ENCODE data around the gene DCAF4L1.

DCAF4L1 gene, protein sequence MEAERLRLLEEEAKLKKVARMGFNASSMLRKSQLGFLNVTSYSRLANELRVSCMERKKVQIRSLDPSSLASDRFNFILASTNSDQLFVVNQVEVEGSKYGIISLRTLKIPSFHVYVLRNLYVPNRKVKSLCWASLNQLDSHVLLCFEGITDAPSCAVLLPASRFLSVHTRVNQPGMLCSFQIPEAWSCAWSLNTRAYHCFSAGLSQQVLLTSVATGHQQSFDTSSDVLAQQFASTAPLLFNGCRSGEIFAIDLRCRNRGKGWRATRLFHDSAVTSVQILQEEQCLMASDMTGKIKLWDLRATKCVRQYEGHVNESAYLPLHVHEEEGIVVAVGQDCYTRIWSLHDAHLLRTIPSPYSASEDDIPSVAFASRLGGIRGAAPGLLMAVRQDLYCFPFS

DNA sequence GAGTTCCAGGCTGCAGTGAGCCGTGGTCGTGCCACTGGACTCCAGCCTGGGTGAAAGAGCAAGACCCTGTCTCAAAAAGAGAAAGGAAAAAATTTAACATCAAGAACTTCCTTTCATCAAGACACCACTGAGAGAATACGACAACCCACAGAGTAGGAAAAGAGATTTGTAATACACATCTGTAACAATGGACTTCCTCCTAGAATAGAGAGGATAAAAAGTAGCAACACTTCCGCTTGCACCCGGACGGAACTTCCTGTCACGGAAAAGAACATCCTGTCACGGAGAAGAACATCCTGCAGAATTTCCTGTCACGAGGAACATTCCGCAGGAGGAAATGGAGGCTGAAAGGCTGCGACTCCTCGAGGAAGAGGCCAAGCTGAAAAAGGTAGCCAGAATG, at the start of gene DCAF4L1:
TSS of gene DCAF4L1 (plus strand) at position 301 of the 400 bp plus-strand sequence. CDS start at position 338, 37 bp downstream.
- Histone ChIP-seq H3K4me1 (ENCODE audit: control insufficient read depth, insufficient read depth, low read length) (no peaks in the 10 kb centered on the region), H3K27ac (ENCODE audit: low read depth, low read length) (no peak within 1 kb of the TSS), H3K27me3 (ENCODE audit: control insufficient read depth, insufficient read depth, low read length) (no peaks in the 10 kb centered on the region), H3K9ac (ENCODE audit: low read length) (no peak within 1 kb of the TSS), H3K36me3 (ENCODE audit: control insufficient read depth, insufficient read depth, low read length) (no peaks in the 10 kb centered on the region), H3K4me3 (ENCODE audit: low read length) (no peak within 1 kb of the TSS)

DNA sequence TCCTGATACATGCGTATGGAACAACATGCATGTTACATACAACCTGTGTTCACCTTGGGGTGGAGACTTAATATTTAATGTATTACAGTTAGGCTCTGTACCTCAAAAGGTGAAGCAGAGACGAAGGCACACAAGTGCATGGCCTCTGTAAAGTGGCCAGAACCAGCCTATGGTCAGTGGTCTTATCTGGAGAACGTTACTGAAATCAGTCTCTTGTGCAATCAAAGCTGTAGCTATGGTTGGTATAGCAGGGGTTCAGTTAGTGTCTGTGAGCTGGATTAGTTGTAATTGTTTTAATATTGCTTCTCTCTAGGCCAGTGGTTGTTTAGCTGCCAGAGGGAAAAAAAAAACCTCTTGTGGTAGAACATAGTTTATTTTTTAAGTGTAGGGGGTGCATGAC, 48.6 kb upstream of the DCAF4L1 start:
- Histone ChIP-seq H3K9ac (ENCODE audit: low read length) (no peak overlapping the region), H3K4me3 (ENCODE audit: low read length) (no peak overlapping the region), H3K4me1 (ENCODE audit: control insufficient read depth, insufficient read depth, low read length) (peaks cover 6% of the 10 kb centered on the region), H3K27ac (ENCODE audit: low read depth, low read length) (no peak overlapping the region), H3K27me3 (ENCODE audit: control insufficient read depth, insufficient read depth, low read length) (no peaks in the 10 kb centered on the region), H3K36me3 (ENCODE audit: control insufficient read depth, insufficient read depth, low read length) (no peaks in the 10 kb centered on the region)

DNA sequence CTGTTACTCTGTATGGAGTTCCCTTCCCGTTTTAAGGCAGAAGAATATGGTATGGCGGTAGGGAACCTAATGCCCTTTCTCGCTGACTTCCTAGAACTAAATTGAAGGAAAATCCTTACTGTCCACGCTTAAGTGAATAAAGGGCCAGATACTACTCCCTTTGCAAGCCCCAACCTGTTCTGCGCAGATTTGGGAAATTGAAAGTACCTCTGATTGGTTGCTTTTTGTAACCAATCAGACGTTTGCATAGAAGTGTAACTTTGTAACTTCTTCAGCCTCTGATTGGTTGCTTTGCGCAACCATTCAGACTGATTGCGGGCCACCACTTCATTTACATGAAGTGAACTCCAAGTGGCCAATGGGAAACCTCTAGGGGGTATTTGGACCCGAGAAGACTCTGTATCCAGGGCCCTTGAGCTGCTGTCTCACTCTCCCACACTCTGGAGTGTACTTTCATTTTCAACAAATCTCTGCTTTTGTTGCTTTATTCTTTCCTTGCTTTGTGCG, 47.5 kb upstream of the DCAF4L1 start:
- Histone ChIP-seq H3K27me3 (ENCODE audit: control insufficient read depth, insufficient read depth, low read length) (no peaks in the 10 kb centered on the region), H3K36me3 (ENCODE audit: control insufficient read depth, insufficient read depth, low read length) (peaks cover under 1% of the 10 kb centered on the region), H3K9ac (ENCODE audit: low read length) (no peak overlapping the region), H3K4me1 (ENCODE audit: control insufficient read depth, insufficient read depth, low read length) (peaks cover 6% of the 10 kb centered on the region), H3K27ac (ENCODE audit: low read depth, low read length) (no peak overlapping the region), H3K4me3 (ENCODE audit: low read length) (peak overlapping the region; percentile 89)

DNA sequence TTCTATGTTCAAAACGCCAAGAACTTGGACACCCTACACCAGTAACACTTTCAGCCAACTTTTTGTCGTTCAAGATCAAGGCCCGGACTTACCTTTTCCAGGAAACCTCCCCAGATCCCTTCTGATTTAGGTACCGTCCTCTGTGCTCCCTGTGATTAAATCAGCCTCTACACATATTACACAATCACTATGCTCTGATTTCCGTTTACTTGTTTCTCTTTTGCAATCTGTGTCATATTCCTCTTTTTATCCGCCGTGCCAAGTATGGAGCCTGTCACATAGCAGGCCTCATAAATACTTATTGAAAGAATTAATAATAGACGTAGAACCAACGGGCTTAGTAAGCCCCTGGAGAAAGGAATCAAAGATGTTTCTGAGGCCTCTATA, 47.0 kb upstream of the DCAF4L1 start:
- peak overlapping the region; percentile 89 for H3K4me3 ChIP-seq (ENCODE audit: low read length)
- H3K27ac ChIP-seq (ENCODE audit: low read depth, low read length) = no peak overlapping the region
- H3K36me3 ChIP-seq (ENCODE audit: control insufficient read depth, insufficient read depth, low read length) = peaks cover 3% of the 10 kb centered on the region
- H3K4me1 ChIP-seq (ENCODE audit: control insufficient read depth, insufficient read depth, low read length) = peaks cover 6% of the 10 kb centered on the region
- H3K27me3 ChIP-seq (ENCODE audit: control insufficient read depth, insufficient read depth, low read length) = no peaks in the 10 kb centered on the region
- H3K9ac ChIP-seq (ENCODE audit: low read length) = no peak overlapping the region

DNA sequence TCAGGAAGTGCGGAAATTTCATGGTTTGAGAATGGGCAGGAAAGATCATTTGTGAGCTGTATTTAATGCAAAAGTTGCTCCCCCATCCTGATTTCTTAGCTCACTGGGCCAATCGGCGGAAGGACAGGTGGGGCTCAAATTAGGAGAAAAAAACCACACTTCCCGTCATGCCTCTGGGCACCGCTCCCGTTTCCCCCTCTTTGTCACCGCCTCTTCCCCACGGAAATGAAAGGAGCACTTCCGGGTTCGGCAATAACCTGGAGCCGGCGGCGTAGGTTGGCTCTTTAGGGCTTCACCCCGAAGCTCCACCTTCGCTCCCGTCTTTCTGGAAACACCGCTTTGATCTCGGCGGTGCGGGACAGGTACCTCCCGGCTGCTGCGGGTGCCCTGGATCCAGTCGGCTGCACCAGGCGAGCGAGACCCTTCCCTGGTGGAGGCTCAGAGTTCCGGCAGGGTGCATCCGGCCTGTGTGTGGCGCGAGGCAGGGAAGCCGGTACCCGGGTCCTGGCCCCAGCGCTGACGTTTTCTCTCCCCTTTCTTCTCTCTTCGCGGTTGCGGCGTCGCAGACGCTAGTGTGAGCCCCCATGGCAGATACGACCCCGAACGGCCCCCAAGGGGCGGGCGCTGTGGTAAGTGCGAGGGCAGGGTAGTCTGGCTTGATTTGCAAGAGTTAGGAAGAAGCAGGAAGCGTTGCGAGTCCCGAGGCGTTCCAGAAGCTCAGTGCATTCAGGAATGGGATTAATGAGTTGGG, 46.5 kb upstream of the DCAF4L1 start, which contains the start of gene TMEM33:
TSS of gene TMEM33 (plus strand) at position 529 of the 751 bp plus-strand sequence. CDS start at position 585, 56 bp downstream.
- peak within 1 kb of the TSS; percentile 89 for H3K4me3 ChIP-seq (ENCODE audit: low read length)
- peak within 1 kb of the TSS; percentile 67 for H3K27ac ChIP-seq (ENCODE audit: low read depth, low read length)
- no peaks in the 10 kb centered on the region for H3K27me3 ChIP-seq (ENCODE audit: control insufficient read depth, insufficient read depth, low read length)
- peak within 1 kb of the TSS; percentile 43 for H3K9ac ChIP-seq (ENCODE audit: low read length)
- peaks cover 3% of the 10 kb centered on the region for H3K36me3 ChIP-seq (ENCODE audit: control insufficient read depth, insufficient read depth, low read length)
- peaks cover 6% of the 10 kb centered on the region for H3K4me1 ChIP-seq (ENCODE audit: control insufficient read depth, insufficient read depth, low read length)

DNA sequence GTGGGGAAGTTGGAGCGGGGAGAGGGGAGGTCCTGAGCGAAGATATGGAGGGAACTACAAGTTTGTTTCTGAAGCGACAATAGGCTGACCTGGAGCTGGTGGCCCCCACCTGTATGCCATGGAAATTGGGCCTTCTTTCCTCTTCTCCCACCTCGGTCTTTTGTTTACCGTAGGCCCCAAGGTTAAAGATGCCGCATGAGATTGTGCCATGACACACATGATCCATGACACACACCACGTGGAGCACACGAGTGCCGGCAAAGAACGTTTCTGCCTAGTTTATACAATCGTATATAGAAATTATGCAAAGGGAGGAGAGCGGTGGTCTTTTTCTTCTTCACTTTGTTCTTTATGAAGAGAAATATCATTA, 45.9 kb upstream of the DCAF4L1 start:
- no peak overlapping the region for H3K9ac ChIP-seq (ENCODE audit: low read length)

DNA sequence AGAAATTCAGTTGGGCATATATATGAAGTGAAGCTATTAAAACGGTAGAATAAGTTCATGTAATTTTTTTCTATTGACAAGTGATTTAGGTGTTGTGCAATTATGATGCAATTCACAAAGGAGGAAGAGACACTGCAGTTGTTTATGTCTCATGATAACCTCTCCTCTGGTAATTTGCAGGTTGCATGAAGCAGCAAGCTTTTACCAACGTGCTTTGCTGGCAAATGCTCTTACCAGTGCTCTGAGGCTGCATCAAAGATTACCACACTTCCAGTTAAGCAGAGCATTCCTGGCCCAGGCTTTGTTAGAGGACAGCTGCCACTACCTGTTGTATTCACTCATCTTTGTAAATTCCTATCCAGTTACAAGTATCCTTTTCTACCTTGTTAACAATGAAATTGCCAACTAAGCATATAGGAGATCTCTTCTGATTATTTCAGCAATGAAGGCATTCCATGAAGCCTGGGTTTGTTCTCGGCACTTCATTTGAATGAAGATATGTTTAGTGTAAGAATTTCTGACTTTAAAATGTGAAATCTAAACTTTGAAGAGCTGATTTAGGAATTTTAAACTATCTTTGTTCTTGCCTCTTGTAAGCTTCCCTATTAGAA, 42.4 kb upstream of the DCAF4L1 start:
- H3K36me3 ChIP-seq (ENCODE audit: control insufficient read depth, insufficient read depth, low read length) = peaks cover 3% of the 10 kb centered on the region
- H3K4me1 ChIP-seq (ENCODE audit: control insufficient read depth, insufficient read depth, low read length) = peaks cover 6% of the 10 kb centered on the region
- H3K27ac ChIP-seq (ENCODE audit: low read depth, low read length) = no peak overlapping the region
- no peaks in the 10 kb centered on the region for H3K27me3 ChIP-seq (ENCODE audit: control insufficient read depth, insufficient read depth, low read length)
- no peak overlapping the region for H3K4me3 ChIP-seq (ENCODE audit: low read length)
- H3K9ac ChIP-seq (ENCODE audit: low read length) = no peak overlapping the region

More for the DNA sequence above, 45.9 kb upstream of the DCAF4L1 start:
- Histone ChIP-seq H3K27ac (ENCODE audit: low read depth, low read length) (peak overlapping the region; percentile 67), H3K27me3 (ENCODE audit: control insufficient read depth, insufficient read depth, low read length) (no peaks in the 10 kb centered on the region), H3K4me1 (ENCODE audit: control insufficient read depth, insufficient read depth, low read length) (peaks cover 6% of the 10 kb centered on the region), H3K36me3 (ENCODE audit: control insufficient read depth, insufficient read depth, low read length) (peaks cover 3% of the 10 kb centered on the region), H3K4me3 (ENCODE audit: low read length) (peak overlapping the region; percentile 89)

DNA sequence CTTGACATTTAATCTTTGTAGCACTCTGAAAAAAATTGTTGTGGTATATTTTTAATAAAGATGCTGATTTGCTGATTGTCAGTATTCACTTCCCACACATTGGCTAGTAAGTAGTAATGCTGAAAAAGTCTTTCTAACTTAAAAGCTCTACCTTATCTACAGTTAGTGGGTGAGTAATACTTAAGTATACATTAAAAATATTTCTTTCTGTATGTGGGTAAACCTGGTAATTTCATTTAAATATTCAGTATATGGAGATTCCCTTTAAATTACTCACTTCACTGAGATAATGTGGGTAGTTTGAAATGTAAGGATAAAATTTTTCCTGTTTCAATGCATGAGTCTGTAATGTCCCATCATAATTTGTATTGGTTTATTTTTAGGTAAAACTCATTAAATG, 40.7 kb upstream of the DCAF4L1 start:
- Histone ChIP-seq H3K9ac (ENCODE audit: low read length) (no peak overlapping the region), H3K36me3 (ENCODE audit: control insufficient read depth, insufficient read depth, low read length) (peaks cover 3% of the 10 kb centered on the region), H3K4me1 (ENCODE audit: control insufficient read depth, insufficient read depth, low read length) (peaks cover 3% of the 10 kb centered on the region), H3K27ac (ENCODE audit: low read depth, low read length) (no peak overlapping the region), H3K4me3 (ENCODE audit: low read length) (no peak overlapping the region), H3K27me3 (ENCODE audit: control insufficient read depth, insufficient read depth, low read length) (no peaks in the 10 kb centered on the region)

DNA sequence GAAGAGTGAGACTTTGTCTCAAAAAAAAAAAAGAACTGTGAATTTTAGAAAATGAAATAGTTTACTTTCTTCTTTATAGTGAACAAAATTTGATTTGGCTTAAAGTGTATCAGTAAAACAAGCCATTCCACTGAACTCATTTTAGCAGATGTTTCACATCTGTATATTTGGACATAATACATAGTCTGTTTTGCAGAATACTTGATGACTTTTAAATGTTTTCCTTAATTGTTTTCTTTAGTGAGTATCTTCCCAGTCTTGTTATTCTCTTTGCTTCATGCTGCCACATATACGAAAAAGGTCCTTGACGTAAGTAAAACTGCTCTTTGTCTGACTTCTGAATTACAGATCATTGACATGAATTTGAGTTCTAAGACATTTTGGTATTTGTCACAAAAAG, 38.0 kb upstream of the DCAF4L1 start:
- H3K36me3 ChIP-seq (ENCODE audit: control insufficient read depth, insufficient read depth, low read length) = peaks cover 3% of the 10 kb centered on the region
- no peak overlapping the region for H3K27ac ChIP-seq (ENCODE audit: low read depth, low read length)
- H3K27me3 ChIP-seq (ENCODE audit: control insufficient read depth, insufficient read depth, low read length) = no peaks in the 10 kb centered on the region
- no peak overlapping the region for H3K4me3 ChIP-seq (ENCODE audit: low read length)
- H3K9ac ChIP-seq (ENCODE audit: low read length) = no peak overlapping the region
- H3K4me1 ChIP-seq (ENCODE audit: control insufficient read depth, insufficient read depth, low read length) = no peaks in the 10 kb centered on the region

DNA sequence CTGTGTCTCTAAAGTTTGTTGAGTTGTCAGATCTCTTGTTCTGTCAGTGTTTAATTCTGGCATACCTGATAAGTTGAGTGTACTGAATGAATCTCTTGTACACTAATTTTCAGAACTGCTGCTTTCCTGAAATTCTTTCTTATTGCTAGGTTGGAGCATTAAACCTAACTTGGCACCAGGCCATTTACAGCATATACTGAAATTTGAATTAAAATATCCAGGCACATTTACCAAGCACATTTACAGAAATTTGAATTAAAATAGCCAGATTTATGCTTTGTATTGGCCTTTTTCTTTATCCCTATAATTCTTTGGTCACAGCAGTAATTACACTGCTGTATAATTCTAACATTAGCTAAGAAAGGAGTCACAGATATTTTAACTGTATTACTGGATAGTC, 37.5 kb upstream of the DCAF4L1 start:
- H3K36me3 ChIP-seq (ENCODE audit: control insufficient read depth, insufficient read depth, low read length) = peaks cover 2% of the 10 kb centered on the region
- H3K27ac ChIP-seq (ENCODE audit: low read depth, low read length) = no peak overlapping the region
- no peaks in the 10 kb centered on the region for H3K4me1 ChIP-seq (ENCODE audit: control insufficient read depth, insufficient read depth, low read length)

DNA sequence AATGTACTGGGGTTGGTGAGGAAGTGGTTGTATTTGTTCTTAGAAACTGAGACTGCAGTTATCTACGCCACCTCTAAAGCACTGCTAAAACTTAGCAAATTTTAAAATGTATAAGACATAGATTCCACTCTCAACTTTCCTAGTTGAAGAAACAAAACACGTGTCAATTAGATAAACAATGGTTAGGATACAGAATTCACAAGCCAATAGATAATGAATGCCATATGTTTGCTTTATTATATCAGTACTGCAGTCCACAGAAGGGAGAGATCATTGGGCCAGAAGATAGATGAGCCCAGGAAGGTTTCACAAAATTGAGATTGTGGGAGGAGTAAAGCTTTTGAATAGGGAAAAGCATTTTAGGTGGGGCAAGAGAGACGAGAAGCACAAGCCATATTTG, 32.0 kb upstream of the DCAF4L1 start:
- Histone ChIP-seq H3K4me3 (ENCODE audit: low read length) (no peak overlapping the region), H3K27ac (ENCODE audit: low read depth, low read length) (no peak overlapping the region), H3K36me3 (ENCODE audit: control insufficient read depth, insufficient read depth, low read length) (peaks cover 2% of the 10 kb centered on the region), H3K4me1 (ENCODE audit: control insufficient read depth, insufficient read depth, low read length) (no peaks in the 10 kb centered on the region), H3K9ac (ENCODE audit: low read length) (no peak overlapping the region), H3K27me3 (ENCODE audit: control insufficient read depth, insufficient read depth, low read length) (no peaks in the 10 kb centered on the region)

More for the DNA sequence above, 37.5 kb upstream of the DCAF4L1 start:
- H3K27me3 ChIP-seq (ENCODE audit: control insufficient read depth, insufficient read depth, low read length) = no peaks in the 10 kb centered on the region
- no peak overlapping the region for H3K9ac ChIP-seq (ENCODE audit: low read length)
- H3K4me3 ChIP-seq (ENCODE audit: low read length) = no peak overlapping the region

DNA sequence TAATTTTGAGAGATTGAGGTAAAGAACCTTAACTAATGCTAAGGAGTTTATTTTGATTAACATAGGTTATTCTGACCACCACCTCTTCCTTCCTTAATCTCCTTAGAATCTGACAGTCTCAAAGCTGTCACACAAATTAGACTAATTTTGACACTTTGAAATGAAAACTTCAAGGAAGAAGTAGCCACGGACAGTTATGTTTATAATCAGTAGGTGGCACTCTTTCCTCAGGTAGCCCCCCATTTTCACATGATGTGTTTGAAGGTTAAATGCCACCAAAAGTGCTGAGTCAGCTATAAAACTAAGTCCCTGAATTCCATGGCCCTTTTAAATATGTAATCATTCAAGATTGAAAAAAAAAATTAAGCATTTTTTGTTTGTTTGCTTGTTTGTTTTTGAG, 23.9 kb upstream of the DCAF4L1 start:
- no peak overlapping the region for H3K9ac ChIP-seq (ENCODE audit: low read length)
- peaks cover 2% of the 10 kb centered on the region for H3K36me3 ChIP-seq (ENCODE audit: control insufficient read depth, insufficient read depth, low read length)
- no peak overlapping the region for H3K4me3 ChIP-seq (ENCODE audit: low read length)
- H3K27ac ChIP-seq (ENCODE audit: low read depth, low read length) = no peak overlapping the region
- no peaks in the 10 kb centered on the region for H3K4me1 ChIP-seq (ENCODE audit: control insufficient read depth, insufficient read depth, low read length)
- H3K27me3 ChIP-seq (ENCODE audit: control insufficient read depth, insufficient read depth, low read length) = no peaks in the 10 kb centered on the region

All from rectal smooth muscle tissue (tissue), 1 donor.